Sigmoid colon (tissue), 7 donors: ENCODE results near the gene ANGPTL2. TPM values are rescaled to one million over a fixed set of nuclear protein-coding genes. Genes with fewer than 3 reads are reported as not detected.
"Not testable (repeated sequence)": the region's sequence is repeated elsewhere in the genome, so short reads cannot be mapped to it uniquely, and the experiment has no call there.

Source experiments
- DNase-seq: peaks from one replicate; pipeline ENCODE4 v3.0.0-alpha.2; 2019
- H3K27ac ChIP-seq, 4 donors: fragments of 200-600 bp; sonication (generic); one replicate each; pipeline ENCODE4 v1.5.1; 2016 to 2019; ENCODE audit warnings: mild to moderate bottlenecking in 1 of 4
- H3K27me3 ChIP-seq, 3 donors: fragments of 200-600 bp; sonication (generic); one replicate each; pipeline ENCODE4 v1.5.1; 2019; ENCODE audit warnings: mild to moderate bottlenecking in 1 of 3
- H3K36me3 ChIP-seq, 4 donors: fragments of 200-600 bp; sonication (generic); one replicate each; pipeline ENCODE4 v1.5.1; 2016 to 2019
- H3K4me1 ChIP-seq, 4 donors: fragments of 200-600 bp; sonication (generic); one replicate each; pipeline ENCODE4 v1.5.1; 2017 to 2019
- H3K4me3 ChIP-seq, 4 donors: fragments of 200-600 bp; sonication (generic); one replicate each; pipeline ENCODE4 v1.5.1; 2017 to 2019; ENCODE audit warnings: mild to moderate bottlenecking in 2 of 4, moderate library complexity in 1 of 4
- H3K9me3 ChIP-seq, 4 donors: fragments of 200-600 bp in 3 of 4; sonication (generic) in 3 of 4; one replicate each; pipeline versions ENCODE4 v1.5.1 to v1.6.1; 2013 to 2019
- EP300 ChIP-seq, 4 donors: sonication (generic); formaldehyde crosslinking; IDR thresholded peaks; one replicate each; pipeline ENCODE4 v1.6.1; 2017; ENCODE audit warnings: antibody characterized with exemption in 4 of 4
- POLR2A ChIP-seq, 2 donors: fragments of 450-650 bp; IDR thresholded peaks; one replicate each; pipeline ENCODE4 v1.6.1; 2016; ENCODE audit warnings: antibody characterized with exemption in 2 of 2, mild to moderate bottlenecking in 2 of 2, moderate library complexity in 2 of 2
- POLR2AphosphoS5 ChIP-seq, 4 donors: sonication (generic); formaldehyde crosslinking; IDR thresholded peaks; one replicate each; pipeline ENCODE4 v1.6.1; 2017; ENCODE audit warnings: antibody characterized with exemption in 4 of 4
- WGBS, 2 donors: extraction: QIAGEN DNeasy Blood & Tissue Kit; methylation state at CpG; one replicate each; pipeline ENCODE4 v1.1.7; 2013; 5-methylcytosine and 5-hydroxymethylcytosine counted together
- intact Hi-C: fragments of 100-400 bp; cut with DNase I; formaldehyde crosslinking; loops from one replicate; pipeline ENCODE4 v1.15.1; 2023
- polyA plus RNA-seq, 3 donors: library from polyadenylated mRNA; stranded (reverse); fragments of 200-250 nt; gene quantifications; one replicate each; pipeline ENCODE4 v1.2.3, GENCODE V29; 2013
- total RNA-seq, 4 donors: library from RNA; depleted of rRNA; stranded (reverse); fragments of >200 nt; gene quantifications; one replicate each; pipeline ENCODE4 v1.1.0, GENCODE V29; 2016
- TF ChIP-seq, protein P1 (sequence below), 4 experiments: fragments of 450-650 bp in 3 of 4; fragments of 200-600 bp in 1 of 4; IDR thresholded peaks; one replicate each; pipeline ENCODE4 v1.5.1; 2016 to 2019; ENCODE audit warnings: antibody characterized with exemption in 4 of 4, mild to moderate bottlenecking in 3 of 4, moderate library complexity in 2 of 4
- donor health status: healthy with polysubstance abuse.
- donor health status: Bipolar disorder and iron deficiency.
- donor health status: healthy.

ANGPTL2 gene
- total and polyA plus RNA-seq, 7 donors: 0.69 to 112 (median 50.5) TPM

DNA sequence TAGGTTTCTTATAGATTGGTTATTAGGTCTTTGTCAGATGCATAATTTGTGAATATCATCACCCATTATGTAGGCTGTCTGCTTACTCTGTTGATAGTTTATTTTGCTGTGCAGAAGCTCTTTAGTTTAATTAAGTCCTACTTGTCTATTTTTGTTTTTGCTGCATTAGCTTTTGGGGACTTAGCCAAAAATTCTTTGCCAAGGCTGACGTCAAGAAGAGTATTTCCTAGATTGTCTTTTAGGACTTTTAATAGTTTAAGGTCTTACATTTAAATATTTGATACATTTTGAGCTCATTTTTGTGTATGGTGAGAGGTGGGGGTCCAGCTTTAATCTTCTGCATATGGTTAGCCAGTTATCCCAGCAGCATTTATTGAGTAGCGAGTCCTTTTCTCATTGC, 24.8 kb upstream of the ANGPTL2 start:
- Histone ChIP-seq H3K4me1 (peaks cover 0 to 13% (median 7%) of the 10 kb centered on the region in 4 donors), H3K27me3 (no peaks in the 10 kb centered on the region), H3K9me3 (no peaks in the 10 kb centered on the region), H3K36me3 (no peaks in the 10 kb centered on the region), H3K4me3 (no peak overlapping the region), H3K27ac (no peak overlapping the region)
- 86 to 94% methylated on average over 2 of the region's 2 CpGs for WGBS, 2 donors
- TF ChIP-seq, protein P1, sequence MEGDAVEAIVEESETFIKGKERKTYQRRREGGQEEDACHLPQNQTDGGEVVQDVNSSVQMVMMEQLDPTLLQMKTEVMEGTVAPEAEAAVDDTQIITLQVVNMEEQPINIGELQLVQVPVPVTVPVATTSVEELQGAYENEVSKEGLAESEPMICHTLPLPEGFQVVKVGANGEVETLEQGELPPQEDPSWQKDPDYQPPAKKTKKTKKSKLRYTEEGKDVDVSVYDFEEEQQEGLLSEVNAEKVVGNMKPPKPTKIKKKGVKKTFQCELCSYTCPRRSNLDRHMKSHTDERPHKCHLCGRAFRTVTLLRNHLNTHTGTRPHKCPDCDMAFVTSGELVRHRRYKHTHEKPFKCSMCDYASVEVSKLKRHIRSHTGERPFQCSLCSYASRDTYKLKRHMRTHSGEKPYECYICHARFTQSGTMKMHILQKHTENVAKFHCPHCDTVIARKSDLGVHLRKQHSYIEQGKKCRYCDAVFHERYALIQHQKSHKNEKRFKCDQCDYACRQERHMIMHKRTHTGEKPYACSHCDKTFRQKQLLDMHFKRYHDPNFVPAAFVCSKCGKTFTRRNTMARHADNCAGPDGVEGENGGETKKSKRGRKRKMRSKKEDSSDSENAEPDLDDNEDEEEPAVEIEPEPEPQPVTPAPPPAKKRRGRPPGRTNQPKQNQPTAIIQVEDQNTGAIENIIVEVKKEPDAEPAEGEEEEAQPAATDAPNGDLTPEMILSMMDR (IDR thresholded peaks at IDR 0.05): no peak
- no peak for TF ChIP-seq POLR2AphosphoS5 (IDR thresholded peaks at IDR 0.05)
- no peak for TF ChIP-seq EP300 (IDR thresholded peaks at IDR 0.05)
- TF ChIP-seq POLR2A (IDR thresholded peaks at IDR 0.05): no peak
- intact Hi-C loops: no loop called here
- DNase-seq: no peak

DNA sequence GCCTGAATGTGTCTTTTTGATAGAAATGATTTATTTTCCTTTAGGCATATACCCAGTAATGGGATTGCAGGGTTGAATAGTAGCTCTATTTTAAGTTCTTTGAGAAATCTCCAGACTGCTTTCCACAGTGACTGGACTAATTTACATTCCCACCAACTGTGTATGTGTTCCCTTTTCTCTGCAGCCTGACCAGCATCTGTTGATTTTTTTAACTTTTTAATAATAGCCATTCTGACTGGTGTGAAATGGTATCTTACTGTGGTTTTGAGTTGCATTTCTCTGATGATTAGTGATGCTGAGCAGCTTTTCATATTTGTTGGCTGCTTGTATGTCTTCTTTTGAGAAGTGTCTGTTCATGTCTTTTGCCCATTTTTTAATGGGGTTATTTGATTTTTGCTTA, 24.4 kb upstream of the ANGPTL2 start:
- H3K36me3 ChIP-seq, DNase-seq, H3K4me3 ChIP-seq, H3K9me3 ChIP-seq, intact Hi-C loops, H3K27me3 ChIP-seq, H3K27ac ChIP-seq: not testable (repeated sequence)
- H3K4me1 ChIP-seq: peaks cover 0 to 13% (median 7%) of the 10 kb centered on the region in 4 donors

DNA sequence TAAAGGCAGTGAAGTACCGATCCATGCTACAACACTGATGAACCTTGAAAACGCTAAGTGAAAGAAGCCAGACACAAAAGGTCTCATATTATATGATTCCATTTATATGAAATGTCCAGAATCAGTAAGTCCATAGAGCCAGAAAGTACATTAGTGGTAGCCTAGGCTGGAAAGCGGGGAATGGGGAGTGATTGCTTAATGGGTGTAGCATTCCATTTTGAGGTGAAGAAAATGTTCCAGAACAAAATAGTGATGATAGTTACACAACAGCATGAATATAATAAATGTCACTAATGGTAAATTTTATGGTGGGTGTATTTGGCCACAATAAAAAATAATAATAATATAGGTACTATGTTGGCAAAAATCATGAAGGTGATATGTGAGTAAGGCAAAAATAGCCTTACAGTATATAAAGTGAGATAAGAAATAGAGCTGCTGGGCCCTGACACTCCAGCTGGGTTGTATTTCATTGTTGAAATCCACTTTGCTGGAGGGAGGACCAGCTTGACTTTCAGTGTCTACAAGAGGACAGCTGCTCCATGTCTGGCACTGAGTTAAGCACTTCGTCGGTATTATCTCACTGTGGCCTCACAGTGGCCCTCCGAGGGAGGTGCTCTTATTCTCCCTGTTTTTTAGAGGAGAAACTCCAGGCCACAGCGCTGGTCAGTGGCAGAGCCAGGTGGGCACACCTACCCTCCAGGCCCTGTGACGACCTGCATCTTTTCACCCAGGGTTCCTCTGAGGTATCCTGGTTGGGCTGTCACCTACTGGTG, 22.4 kb upstream of the ANGPTL2 start:
- peak; percentile 93 for DNase-seq
- Histone ChIP-seq H3K4me3 (no peak overlapping the region), H3K27ac (peak overlapping the region; percentile 49 to 62 (median 56)), H3K36me3 (no peaks in the 10 kb centered on the region), H3K4me1 (peaks cover 0 to 22% (median 10%) of the 10 kb centered on the region in 4 donors), H3K9me3 (no peaks in the 10 kb centered on the region), H3K27me3 (no peaks in the 10 kb centered on the region)
- peak; percentile 14 to 72 (median 58) for TF ChIP-seq POLR2AphosphoS5 (IDR thresholded peaks at IDR 0.05)
- TF ChIP-seq POLR2A (IDR thresholded peaks at IDR 0.05): no peak
- no peak for TF ChIP-seq EP300 (IDR thresholded peaks at IDR 0.05)
- intact Hi-C loops: no loop called here
- WGBS, 2 donors: 89 to 91% methylated on average over 8 of the region's 8 CpGs

DNA sequence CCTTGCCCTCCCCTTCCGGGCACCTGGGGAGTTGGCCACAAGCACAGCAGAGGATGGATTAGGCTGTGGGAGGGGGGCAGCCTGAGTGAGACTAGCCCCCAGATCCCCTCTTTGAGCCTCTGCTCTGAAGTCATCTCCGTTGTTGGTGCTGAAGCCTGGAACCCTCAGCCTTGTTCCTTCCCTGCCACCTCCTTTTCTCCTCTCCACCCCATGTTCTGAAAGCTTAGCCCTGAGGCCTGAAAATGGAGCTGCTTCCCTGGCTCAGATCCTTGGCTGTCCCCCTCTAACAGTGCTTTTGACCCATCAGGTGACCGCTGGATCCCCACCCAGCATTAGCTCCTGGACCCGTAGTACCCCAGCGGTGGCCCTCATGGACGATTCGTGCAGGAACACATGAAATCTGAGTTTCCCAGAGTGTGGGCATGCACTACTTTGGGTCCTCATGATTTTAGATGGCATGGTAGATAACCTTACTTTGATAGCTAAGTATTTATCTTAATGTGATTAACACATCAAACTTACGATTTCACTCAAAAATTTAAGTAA, 21.6 kb upstream of the ANGPTL2 start:
- Histone ChIP-seq H3K36me3 (no peaks in the 10 kb centered on the region), H3K27ac (peak overlapping the region; percentile 18 to 62 (median 52)), H3K27me3 (no peaks in the 10 kb centered on the region), H3K9me3 (no peaks in the 10 kb centered on the region), H3K4me3 (no peak overlapping the region), H3K4me1 (peaks cover 0 to 22% (median 10%) of the 10 kb centered on the region in 4 donors)
- 95 to 97% methylated on average over 8 of the region's 8 CpGs for WGBS, 2 donors
- intact Hi-C loops: no loop called here
- TF ChIP-seq POLR2AphosphoS5 (IDR thresholded peaks at IDR 0.05) (no peak), EP300 (IDR thresholded peaks at IDR 0.05) (no peak), POLR2A (IDR thresholded peaks at IDR 0.05) (no peak)
- TF ChIP-seq, protein P1 (IDR thresholded peaks at IDR 0.05): no peak
- no peak for DNase-seq

DNA sequence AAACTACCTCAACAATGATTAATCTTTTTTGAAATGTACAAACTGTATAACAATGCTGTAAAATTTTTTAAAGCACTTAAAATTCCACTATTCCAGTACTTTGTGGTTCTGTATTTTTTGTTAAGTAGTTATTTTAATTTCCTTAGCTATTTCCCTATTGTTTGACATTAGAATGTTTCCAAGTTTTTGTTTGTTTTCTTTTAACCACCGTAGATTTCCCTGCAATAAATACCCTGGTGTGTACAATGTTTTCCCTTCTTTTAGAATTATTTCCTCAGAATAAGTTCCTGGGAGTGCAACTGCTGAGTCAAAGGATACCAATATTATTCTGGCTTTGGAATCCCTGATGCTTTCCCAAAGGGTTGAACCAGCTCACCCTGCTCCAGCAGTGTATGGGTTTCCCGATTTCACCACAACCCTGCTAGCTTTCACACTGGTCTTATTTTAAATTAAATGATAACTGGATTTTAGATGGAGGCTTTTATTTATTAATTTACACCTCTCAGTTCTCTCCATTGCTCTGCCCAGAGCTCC, 20.6 kb upstream of the ANGPTL2 start:
- intact Hi-C loops: no loop called here
- Histone ChIP-seq H3K36me3 (no peaks in the 10 kb centered on the region), H3K4me3 (no peak overlapping the region), H3K4me1 (peaks cover 0 to 22% (median 10%) of the 10 kb centered on the region in 4 donors), H3K27ac (peak overlapping the region in 2 of 4 donors; percentile 60 to 62), H3K27me3 (no peaks in the 10 kb centered on the region), H3K9me3 (no peaks in the 10 kb centered on the region)
- TF ChIP-seq EP300 (IDR thresholded peaks at IDR 0.05) (no peak), POLR2AphosphoS5 (IDR thresholded peaks at IDR 0.05) (no peak), POLR2A (IDR thresholded peaks at IDR 0.05) (no peak)
- TF ChIP-seq, protein P1 (IDR thresholded peaks at IDR 0.05): no peak
- DNase-seq: no peak
- WGBS, 2 donors: 50 to 78% methylated on average over 2 of the region's 2 CpGs
